Ectodermal cell (in vitro differentiated cells): ENCODE results near the gene CACNA1I.

Experiments used
- H3K27ac ChIP-seq: 2 replicates; pipeline ENCODE4 v1.7.0; 2013; ENCODE audit warnings: mild to moderate bottlenecking, low read depth, low read length; ENCODE audit not compliant: insufficient read depth, poor library complexity, severe bottlenecking
- H3K27me3 ChIP-seq: 2 replicates; pipeline ENCODE4 v1.7.0; 2013; ENCODE audit warnings: mild to moderate bottlenecking, low read length; ENCODE audit not compliant: insufficient read depth, control insufficient read depth, poor library complexity, severe bottlenecking
- H3K36me3 ChIP-seq: one replicate; pipeline ENCODE4 v1.7.0; 2013; ENCODE audit warnings: low read length; ENCODE audit not compliant: control insufficient read depth, insufficient read depth
- H3K4me1 ChIP-seq: one replicate; pipeline ENCODE4 v1.7.0; 2013; ENCODE audit warnings: low read length; ENCODE audit not compliant: control insufficient read depth, insufficient read depth
- H3K4me3 ChIP-seq: 2 replicates; pipeline ENCODE4 v1.7.0; 2013; ENCODE audit warnings: low read depth, low read length, control low read depth; ENCODE audit not compliant: insufficient read depth
- H3K9me3 ChIP-seq: 2 replicates; pipeline ENCODE4 v1.7.0; 2013; ENCODE audit warnings: mild to moderate bottlenecking, low read length, moderate library complexity; ENCODE audit not compliant: control insufficient read depth
- WGBS, 2 experiments: methylation state at CpG; one replicate each; pipeline ENCODE4 v1.1.7; 2013; ENCODE audit warnings: missing lambda C conversion rate in 2 of 2; 5-methylcytosine and 5-hydroxymethylcytosine counted together

Gene CACNA1I

GRCh38 chr22:39528080-39528661 is 42.4 kb upstream of the CACNA1I start:
- H3K4me3 ChIP-seq, result no peak overlapping the region
- peaks cover 17% of the 10 kb centered on the region for H3K36me3 ChIP-seq
- WGBS, 2 experiments, result 82 to 84% methylated on average over 12 of the region's 12 CpGs
- H3K9me3 ChIP-seq, result no peaks in the 10 kb centered on the region
- H3K27ac ChIP-seq, result no peak overlapping the region
- H3K4me1 ChIP-seq, result peaks cover 22% of the 10 kb centered on the region
- H3K27me3 ChIP-seq, result no peaks in the 10 kb centered on the region

DNA sequence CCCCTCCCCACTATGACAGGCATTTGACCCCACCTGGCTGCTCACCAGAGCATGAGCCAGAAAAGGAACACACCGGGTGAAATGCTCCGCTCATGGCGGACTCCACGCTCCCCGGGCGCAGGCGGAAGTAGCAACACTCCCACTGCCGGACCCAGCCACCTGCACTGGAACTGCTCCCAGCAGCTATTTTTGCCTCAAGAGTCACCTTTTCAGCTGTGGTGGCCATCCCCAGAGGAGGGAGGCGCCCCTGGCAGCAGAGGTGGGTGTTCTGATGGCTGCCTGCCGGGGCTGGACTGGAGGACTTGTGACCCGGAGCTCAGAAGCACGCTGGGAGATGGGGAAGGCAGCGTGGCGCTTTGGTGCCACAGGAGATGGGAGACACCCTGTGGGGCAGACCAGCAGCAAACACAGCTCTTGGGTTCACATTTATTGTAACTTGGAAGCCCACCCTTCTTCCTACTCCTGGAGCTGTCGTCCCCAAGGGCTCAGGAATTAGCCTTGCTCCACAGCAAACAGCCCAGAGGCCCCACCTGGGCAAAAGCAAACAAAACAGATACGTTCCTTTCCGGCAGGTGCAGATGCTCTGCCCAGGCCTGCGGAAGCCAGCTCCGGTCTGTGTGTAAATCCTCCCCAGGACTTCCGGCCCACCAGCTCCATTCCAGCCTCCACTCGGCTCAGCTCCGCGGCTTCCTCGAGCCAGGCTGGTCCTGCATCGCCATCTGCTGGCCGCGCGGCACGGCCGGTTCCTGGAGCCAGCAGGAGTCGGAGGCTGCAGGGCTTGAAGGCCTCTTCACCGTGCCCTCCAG is 41.7 kb upstream of the CACNA1I start:
- Histone ChIP-seq H3K4me3 (no peak overlapping the region), H3K9me3 (no peaks in the 10 kb centered on the region), H3K27me3 (no peaks in the 10 kb centered on the region), H3K27ac (no peak overlapping the region), H3K36me3 (peaks cover 13% of the 10 kb centered on the region), H3K4me1 (peaks cover 19% of the 10 kb centered on the region)
- WGBS, 2 experiments, result 48 to 49% methylated on average over 32 of the region's 32 CpGs

- Histone ChIP-seq H3K27me3 (no peaks in the 10 kb centered on the region), H3K36me3 (peaks cover 13% of the 10 kb centered on the region), H3K27ac (no peak overlapping the region), H3K9me3 (no peaks in the 10 kb centered on the region), H3K4me1 (peaks cover 19% of the 10 kb centered on the region), H3K4me3 (no peak overlapping the region)
- WGBS, 2 experiments, result 76% methylated on average over 17 of the region's 17 CpGs
Measured at GRCh38 chr22:39529487-39529851, 41.1 kb upstream of the CACNA1I start.

- 90 to 97% methylated on average over 6 of the region's 6 CpGs for WGBS, 2 experiments
- H3K4me1 ChIP-seq, result peaks cover 25% of the 10 kb centered on the region
- H3K36me3 ChIP-seq, result peaks cover 10% of the 10 kb centered on the region
- no peaks in the 10 kb centered on the region for H3K27me3 ChIP-seq
- H3K27ac ChIP-seq, result no peak overlapping the region
- no peak overlapping the region for H3K4me3 ChIP-seq
- H3K9me3 ChIP-seq, result no peaks in the 10 kb centered on the region
Measured at GRCh38 chr22:39530116-39530515, 40.4 kb upstream of the CACNA1I start.

DNA sequence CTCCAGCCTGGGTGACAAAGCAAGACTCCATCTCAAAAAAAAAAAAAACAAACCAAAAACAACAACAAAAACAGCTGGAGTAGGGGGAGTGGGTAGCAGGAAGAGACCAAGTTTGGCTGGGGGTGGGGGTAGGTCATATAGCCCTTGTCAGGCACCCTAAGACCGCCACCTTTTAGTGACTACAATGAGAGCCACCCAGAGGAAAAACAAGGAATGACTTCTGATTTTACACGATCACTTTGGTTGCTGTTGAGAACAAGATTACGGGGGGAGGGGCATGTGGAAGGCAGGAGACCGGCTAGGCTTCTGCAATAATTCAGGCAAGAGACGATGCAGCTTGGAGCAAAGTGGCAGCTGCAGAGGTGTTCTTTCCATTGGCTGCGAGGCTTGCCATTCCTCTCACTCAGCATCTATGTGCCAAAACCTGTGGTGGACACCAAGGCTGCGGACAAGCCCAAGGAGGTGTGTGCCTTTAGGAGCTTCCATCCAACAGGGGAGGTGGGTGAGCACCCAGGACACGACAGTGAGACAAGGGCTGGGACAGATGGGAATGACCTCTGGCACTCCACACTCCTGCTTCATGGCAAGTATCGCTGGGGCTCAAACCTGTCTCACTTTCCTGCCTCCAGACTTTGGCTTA is 39.7 kb upstream of the CACNA1I start:
- no peaks in the 10 kb centered on the region for H3K9me3 ChIP-seq

DNA sequence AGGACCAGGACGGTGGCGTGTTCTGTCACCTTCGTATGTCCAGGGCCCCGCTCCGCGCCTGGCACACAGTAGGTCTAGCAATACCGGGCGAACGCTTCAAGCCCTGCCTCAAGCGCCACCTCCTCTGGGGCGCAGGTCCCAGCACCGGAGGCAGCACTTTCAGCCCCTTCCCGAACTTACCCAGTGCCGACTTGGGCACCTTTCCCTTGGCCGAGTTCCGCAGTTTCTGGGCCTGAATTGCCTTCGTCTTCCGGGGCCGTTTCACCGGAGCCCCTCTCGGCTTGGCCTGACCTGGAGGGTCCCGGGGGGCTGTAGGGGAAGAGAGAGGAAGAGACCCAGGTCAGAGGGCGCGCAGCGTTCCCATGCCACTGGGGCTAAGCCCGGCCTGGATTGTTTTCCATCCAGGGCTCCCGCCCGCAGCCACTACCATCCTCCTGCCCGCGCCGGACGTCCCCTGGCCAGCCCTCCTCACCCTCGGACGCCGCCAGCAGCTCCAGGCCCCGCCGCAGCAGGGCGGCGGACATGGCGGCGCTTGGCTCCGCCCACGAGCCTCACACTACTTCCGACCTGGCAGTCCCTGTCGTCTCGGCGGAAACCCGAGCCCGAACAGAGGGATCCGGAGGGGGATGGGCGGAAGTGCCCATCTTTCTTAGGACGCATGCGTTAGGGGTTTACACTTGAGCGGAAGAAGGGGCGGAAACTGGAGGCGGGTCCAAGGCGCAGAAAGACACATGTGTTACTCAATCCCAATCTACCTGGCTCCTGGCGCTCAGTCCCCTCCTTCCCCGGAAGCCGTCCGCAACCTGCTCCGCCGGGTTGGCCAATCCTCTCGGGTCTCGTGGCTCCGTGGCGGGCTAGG is 38.1 kb upstream of the CACNA1I start, which contains the start of gene RPS19BP1:
Gene RPS19BP1 (minus strand): TSS at position 534 of the 859 bp plus-strand sequence. CDS start 10 bp downstream, at position 524.
- H3K27me3 ChIP-seq, result no peaks in the 10 kb centered on the region
- peaks cover 29% of the 10 kb centered on the region for H3K4me1 ChIP-seq
- peaks cover 6% of the 10 kb centered on the region for H3K36me3 ChIP-seq
- H3K27ac ChIP-seq, result no peak within 1 kb of the TSS
- 1% methylated on average over 67 of the region's 67 CpGs for whole genome bisulfite sequencing, 2 experiments
- H3K4me3 ChIP-seq, result peak within 1 kb of the TSS; percentile 100
- no peaks in the 10 kb centered on the region for H3K9me3 ChIP-seq

More for the DNA sequence above, 39.7 kb upstream of the CACNA1I start:
- Histone ChIP-seq H3K36me3 (peaks cover 6% of the 10 kb centered on the region), H3K27me3 (no peaks in the 10 kb centered on the region), H3K4me1 (peaks cover 29% of the 10 kb centered on the region), H3K4me3 (no peak overlapping the region), H3K27ac (no peak overlapping the region)
- WGBS, 2 experiments, result 77% methylated on average over 9 of the region's 9 CpGs

- Histone ChIP-seq H3K27ac (no peak overlapping the region), H3K9me3 (no peaks in the 10 kb centered on the region), H3K4me3 (no peak overlapping the region), H3K27me3 (no peaks in the 10 kb centered on the region), H3K4me1 (peaks cover 24% of the 10 kb centered on the region), H3K36me3 (peaks cover 6% of the 10 kb centered on the region)
- WGBS, 2 experiments, result 87 to 89% methylated on average over 12 of the region's 12 CpGs
Measured at GRCh38 chr22:39534092-39534506, 36.5 kb upstream of the CACNA1I start.

DNA sequence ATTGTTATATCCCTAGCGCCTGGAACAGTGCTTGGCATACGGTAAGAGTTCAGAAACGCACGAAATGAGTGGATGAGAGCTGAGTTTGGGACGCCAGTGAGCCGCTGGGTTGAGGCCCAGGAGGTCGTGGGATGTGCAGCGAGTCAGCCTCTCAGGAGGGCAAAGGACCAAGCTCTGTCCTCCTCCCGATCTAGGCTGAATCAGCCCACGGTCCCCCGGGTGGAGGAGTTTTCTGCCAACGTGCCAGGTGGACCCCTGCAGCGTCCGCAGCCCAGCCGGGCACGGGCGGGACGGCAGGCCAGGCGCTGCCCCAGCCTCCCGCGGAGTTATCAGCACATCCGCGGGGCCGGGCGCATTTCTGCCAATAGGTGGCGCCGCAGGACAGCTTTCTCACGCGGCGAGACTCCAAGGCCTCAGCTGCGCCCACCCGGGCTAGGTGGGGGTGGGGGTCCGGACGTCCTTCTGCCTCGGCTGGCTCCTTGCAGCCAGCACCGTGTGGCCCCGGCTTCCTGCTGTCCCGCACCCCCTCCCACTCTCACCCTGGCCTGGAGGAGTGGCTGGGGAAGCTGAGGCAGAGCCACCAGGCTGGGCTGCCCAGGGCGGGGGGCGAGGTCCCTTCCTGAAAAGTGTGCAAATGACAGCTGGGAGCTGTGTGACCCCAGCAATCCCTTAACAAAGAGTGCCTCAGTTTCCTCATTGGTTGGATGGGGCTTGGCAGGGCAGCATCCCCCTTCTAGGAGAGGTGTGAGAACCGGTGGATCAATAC is 35.8 kb upstream of the CACNA1I start:
- H3K27me3 ChIP-seq, result no peaks in the 10 kb centered on the region
- 12 to 13% methylated on average over 41 of the region's 41 CpGs for WGBS, 2 experiments
- no peaks in the 10 kb centered on the region for H3K9me3 ChIP-seq
- peaks cover 6% of the 10 kb centered on the region for H3K36me3 ChIP-seq
- H3K4me1 ChIP-seq, result peaks cover 24% of the 10 kb centered on the region
- H3K27ac ChIP-seq, result no peak overlapping the region
- peak overlapping the region; percentile 4 for H3K4me3 ChIP-seq

- 58% methylated on average over 13 of the region's 13 CpGs for WGBS, 2 experiments
- H3K36me3 ChIP-seq, result peaks cover 6% of the 10 kb centered on the region
- H3K9me3 ChIP-seq, result no peaks in the 10 kb centered on the region
- no peak overlapping the region for H3K4me3 ChIP-seq
- H3K4me1 ChIP-seq, result peaks cover 24% of the 10 kb centered on the region
- H3K27ac ChIP-seq, result no peak overlapping the region
- H3K27me3 ChIP-seq, result no peaks in the 10 kb centered on the region
Measured at GRCh38 chr22:39535357-39535725, 35.2 kb upstream of the CACNA1I start.
